Sigmoid colon (tissue), 7 donors: ENCODE results near the gene DYNC1H1. TPM values are rescaled to one million over a fixed set of nuclear protein-coding genes. Genes with fewer than 3 reads are reported as not detected.

Experiments
- DNase-seq: peaks from one replicate; pipeline ENCODE4 v3.0.0-alpha.2; 2019
- H3K27ac ChIP-seq, 4 donors: fragments of 200-600 bp; sonication (generic); one replicate each; pipeline ENCODE4 v1.5.1; 2016 to 2019; ENCODE audit warnings: mild to moderate bottlenecking in 1 of 4
- H3K27me3 ChIP-seq, 3 donors: fragments of 200-600 bp; sonication (generic); one replicate each; pipeline ENCODE4 v1.5.1; 2019; ENCODE audit warnings: mild to moderate bottlenecking in 1 of 3
- H3K36me3 ChIP-seq, 4 donors: fragments of 200-600 bp; sonication (generic); one replicate each; pipeline ENCODE4 v1.5.1; 2016 to 2019
- H3K4me1 ChIP-seq, 4 donors: fragments of 200-600 bp; sonication (generic); one replicate each; pipeline ENCODE4 v1.5.1; 2017 to 2019
- H3K4me3 ChIP-seq, 4 donors: fragments of 200-600 bp; sonication (generic); one replicate each; pipeline ENCODE4 v1.5.1; 2017 to 2019; ENCODE audit warnings: mild to moderate bottlenecking in 2 of 4, moderate library complexity in 1 of 4
- H3K9me3 ChIP-seq, 4 donors: fragments of 200-600 bp in 3 of 4; sonication (generic) in 3 of 4; one replicate each; pipeline versions ENCODE4 v1.5.1 to v1.6.1; 2013 to 2019
- EP300 ChIP-seq, 4 donors: sonication (generic); formaldehyde crosslinking; IDR thresholded peaks; one replicate each; pipeline ENCODE4 v1.6.1; 2017; ENCODE audit warnings: antibody characterized with exemption in 4 of 4
- POLR2A ChIP-seq, 2 donors: fragments of 450-650 bp; IDR thresholded peaks; one replicate each; pipeline ENCODE4 v1.6.1; 2016; ENCODE audit warnings: antibody characterized with exemption in 2 of 2, mild to moderate bottlenecking in 2 of 2, moderate library complexity in 2 of 2
- POLR2AphosphoS5 ChIP-seq, 4 donors: sonication (generic); formaldehyde crosslinking; IDR thresholded peaks; one replicate each; pipeline ENCODE4 v1.6.1; 2017; ENCODE audit warnings: antibody characterized with exemption in 4 of 4
- whole genome bisulfite sequencing, 2 donors: extraction: QIAGEN DNeasy Blood & Tissue Kit; methylation state at CpG; one replicate each; pipeline ENCODE4 v1.1.7; 2013; 5-methylcytosine and 5-hydroxymethylcytosine counted together
- intact Hi-C: fragments of 100-400 bp; cut with DNase I; formaldehyde crosslinking; loops from one replicate; pipeline ENCODE4 v1.15.1; 2023
- polyA plus RNA-seq, 3 donors: library from polyadenylated mRNA; stranded (reverse); fragments of 200-250 nt; gene quantifications; one replicate each; pipeline ENCODE4 v1.2.3, GENCODE V29; 2013
- total RNA-seq, 4 donors: library from RNA; depleted of rRNA; stranded (reverse); fragments of >200 nt; gene quantifications; one replicate each; pipeline ENCODE4 v1.1.0, GENCODE V29; 2016
- TF ChIP-seq, protein P1 (sequence below), 4 experiments: fragments of 450-650 bp in 3 of 4; fragments of 200-600 bp in 1 of 4; IDR thresholded peaks; one replicate each; pipeline ENCODE4 v1.5.1; 2016 to 2019; ENCODE audit warnings: antibody characterized with exemption in 4 of 4, mild to moderate bottlenecking in 3 of 4, moderate library complexity in 2 of 4
- donor health status: healthy with polysubstance abuse.
- donor health status: Bipolar disorder and iron deficiency.
- donor health status: healthy.

Gene DYNC1H1
- total and polyA plus RNA-seq, 7 donors, result 38.4 to 592 (median 320) TPM

GRCh38 chr14:101957406-101958234 is 6.8 kb upstream of the DYNC1H1 start:
- Histone ChIP-seq H3K4me1 (peaks cover 0 to 18% (median 13%) of the 10 kb centered on the region in 4 donors), H3K4me3 (no peak overlapping the region), H3K27ac (no peak overlapping the region), H3K9me3 (no peaks in the 10 kb centered on the region), H3K36me3 (no peaks in the 10 kb centered on the region), H3K27me3 (no peaks in the 10 kb centered on the region)
- DNase-seq, result no peak
- WGBS, 2 donors, result 80 to 90% methylated on average over 13 of the region's 13 CpGs
- intact Hi-C loops, result no loop called here
- TF ChIP-seq POLR2AphosphoS5 (IDR thresholded peaks at IDR 0.05), result no peak
- TF ChIP-seq, protein P1, sequence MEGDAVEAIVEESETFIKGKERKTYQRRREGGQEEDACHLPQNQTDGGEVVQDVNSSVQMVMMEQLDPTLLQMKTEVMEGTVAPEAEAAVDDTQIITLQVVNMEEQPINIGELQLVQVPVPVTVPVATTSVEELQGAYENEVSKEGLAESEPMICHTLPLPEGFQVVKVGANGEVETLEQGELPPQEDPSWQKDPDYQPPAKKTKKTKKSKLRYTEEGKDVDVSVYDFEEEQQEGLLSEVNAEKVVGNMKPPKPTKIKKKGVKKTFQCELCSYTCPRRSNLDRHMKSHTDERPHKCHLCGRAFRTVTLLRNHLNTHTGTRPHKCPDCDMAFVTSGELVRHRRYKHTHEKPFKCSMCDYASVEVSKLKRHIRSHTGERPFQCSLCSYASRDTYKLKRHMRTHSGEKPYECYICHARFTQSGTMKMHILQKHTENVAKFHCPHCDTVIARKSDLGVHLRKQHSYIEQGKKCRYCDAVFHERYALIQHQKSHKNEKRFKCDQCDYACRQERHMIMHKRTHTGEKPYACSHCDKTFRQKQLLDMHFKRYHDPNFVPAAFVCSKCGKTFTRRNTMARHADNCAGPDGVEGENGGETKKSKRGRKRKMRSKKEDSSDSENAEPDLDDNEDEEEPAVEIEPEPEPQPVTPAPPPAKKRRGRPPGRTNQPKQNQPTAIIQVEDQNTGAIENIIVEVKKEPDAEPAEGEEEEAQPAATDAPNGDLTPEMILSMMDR (IDR thresholded peaks at IDR 0.05), result no peak
- no peak for TF ChIP-seq POLR2A (IDR thresholded peaks at IDR 0.05)
- TF ChIP-seq EP300 (IDR thresholded peaks at IDR 0.05), result no peak

- no peak overlapping the region for H3K27ac ChIP-seq
- H3K4me1 ChIP-seq, result peaks cover 0 to 28% (median 22%) of the 10 kb centered on the region in 4 donors
- no peaks in the 10 kb centered on the region for H3K36me3 ChIP-seq
- DNase-seq, result no peak
- H3K4me3 ChIP-seq, result no peak overlapping the region
- H3K27me3 ChIP-seq, result no peaks in the 10 kb centered on the region
- whole genome bisulfite sequencing, 2 donors, result 62 to 80% methylated on average over 11 of the region's 11 CpGs
- intact Hi-C loops, result no loop called here
- H3K9me3 ChIP-seq, result no peaks in the 10 kb centered on the region
- no peak for TF ChIP-seq POLR2AphosphoS5 (IDR thresholded peaks at IDR 0.05)
- TF ChIP-seq POLR2A (IDR thresholded peaks at IDR 0.05), result no peak
- no peak for TF ChIP-seq EP300 (IDR thresholded peaks at IDR 0.05)
- TF ChIP-seq, protein P1 (IDR thresholded peaks at IDR 0.05), result no peak
Measured at GRCh38 chr14:101958418-101959180, 5.8 kb upstream of the DYNC1H1 start.

GRCh38 chr14:101959277-101959676 is 5.1 kb upstream of the DYNC1H1 start:
- Histone ChIP-seq H3K27me3 (no peaks in the 10 kb centered on the region), H3K27ac (no peak overlapping the region), H3K9me3 (no peaks in the 10 kb centered on the region), H3K36me3 (no peaks in the 10 kb centered on the region), H3K4me1 (peaks cover 0 to 32% (median 27%) of the 10 kb centered on the region in 4 donors), H3K4me3 (no peak overlapping the region)
- 85 to 89% methylated on average over 2 of the region's 2 CpGs for WGBS, 2 donors
- no peak for TF ChIP-seq POLR2AphosphoS5 (IDR thresholded peaks at IDR 0.05)
- no peak for TF ChIP-seq POLR2A (IDR thresholded peaks at IDR 0.05)
- TF ChIP-seq, protein P1 (IDR thresholded peaks at IDR 0.05), result no peak
- DNase-seq, result no peak
- intact Hi-C loops, result no loop called here

- Histone ChIP-seq H3K27me3 (no peaks in the 10 kb centered on the region), H3K9me3 (no peaks in the 10 kb centered on the region), H3K4me1 (peaks cover 0 to 32% (median 27%) of the 10 kb centered on the region in 4 donors), H3K4me3 (no peak overlapping the region), H3K36me3 (no peaks in the 10 kb centered on the region), H3K27ac (no peak overlapping the region)
- 61 to 63% methylated on average over 13 of the region's 13 CpGs for WGBS, 2 donors
- DNase-seq, result no peak
- TF ChIP-seq, protein P1 (IDR thresholded peaks at IDR 0.05), result no peak
- no peak for TF ChIP-seq POLR2AphosphoS5 (IDR thresholded peaks at IDR 0.05)
- intact Hi-C loops, result loop anchor here (2.0 to 10.0 kb wide), 3 partner anchors 87 to 355 kb away; partner anchors contain the start of gene ZNF839
Measured at GRCh38 chr14:101960225-101960624, 4.1 kb upstream of the DYNC1H1 start.
